GM21723 (cell line): ENCODE data around the gene NDE1.

Source experiments
- ATAC-seq: cut with Tn5 transposase; IDR thresholded peaks from one replicate; pipeline ENCODE4 v1.9.1; 2021; ENCODE audit warnings: mild to moderate bottlenecking, moderate library complexity; ENCODE audit not compliant: unreplicated experiment

Gene NDE1

GRCh38 chr16:15729152-15729551, 79.1 kb downstream of the NDE1 start:
- ATAC-seq: no peak

GRCh38 chr16:15732416-15732815, 82.4 kb downstream of the NDE1 start:
- ATAC-seq: no peak

GRCh38 chr16:15735610-15736009, 85.6 kb downstream of the NDE1 start:
- no peak for ATAC-seq

- no peak for ATAC-seq
These were observed 86.5 kb downstream of the NDE1 start for GRCh38 chr16:15736529-15736928.

- no peak for ATAC-seq
These were observed 87.1 kb downstream of the NDE1 start for GRCh38 chr16:15737140-15737644.

GRCh38 chr16:15739464-15739863, 89.4 kb downstream of the NDE1 start:
- no peak for ATAC-seq

- ATAC-seq: no peak
These were observed 89.9 kb downstream of the NDE1 start for GRCh38 chr16:15739950-15740349.

GRCh38 chr16:15741207-15741871, 91.3 kb downstream of the NDE1 start:
- ATAC-seq: no peak

GRCh38 chr16:15742716-15743115, 92.7 kb downstream of the NDE1 start:
- ATAC-seq: no peak

GRCh38 chr16:15743657-15744056, 93.6 kb downstream of the NDE1 start:
- no peak for ATAC-seq

GRCh38 chr16:15746332-15746731, 96.3 kb downstream of the NDE1 start:
- no peak for ATAC-seq

GRCh38 chr16:15747937-15748336, 97.9 kb downstream of the NDE1 start:
- ATAC-seq: no peak

- ATAC-seq: no peak
These were observed 98.6 kb downstream of the NDE1 start for GRCh38 chr16:15748654-15749053.

GRCh38 chr16:15749371-15749770, 99.3 kb downstream of the NDE1 start:
- ATAC-seq: no peak

- no peak for ATAC-seq
These were observed 99.9 kb downstream of the NDE1 start for GRCh38 chr16:15749985-15750384.

- ATAC-seq: no peak
These were observed 101.9 kb downstream of the NDE1 start for GRCh38 chr16:15751940-15752339.

GRCh38 chr16:15752717-15753488, 102.9 kb downstream of the NDE1 start:
- ATAC-seq: no peak

GRCh38 chr16:15754821-15755534, 104.9 kb downstream of the NDE1 start:
- no peak for ATAC-seq

GRCh38 chr16:15757077-15757386, 107.0 kb downstream of the NDE1 start:
- ATAC-seq: no peak

GRCh38 chr16:15757630-15758251, 107.7 kb downstream of the NDE1 start:
- no peak for ATAC-seq

- no peak for ATAC-seq
These were observed 109.0 kb downstream of the NDE1 start for GRCh38 chr16:15759070-15759469.
